COLO668 (cell line): Measurements from ENCODE around the gene POP7.

Experiments used
- DNase-seq: peaks from one replicate; lab custom pipeline; 2025; ENCODE audit not compliant: unreplicated experiment; lab: John Stamatoyannopoulos, UW

Gene POP7

GRCh38 chr7:100679129-100679926 lies 26.6 kb upstream of the POP7 start:
- DNase-seq: no peak

GRCh38 chr7:100679927-100680575 lies 25.9 kb upstream of the POP7 start:
- DNase-seq: no peak

- no peak for DNase-seq
These were observed 25.2 kb upstream of the POP7 start for GRCh38 chr7:100680576-100681271.

- DNase-seq: no peak
These were observed 24.3 kb upstream of the POP7 start for GRCh38 chr7:100681491-100682227.

- DNase-seq: no peak
These were observed 23.6 kb upstream of the POP7 start for GRCh38 chr7:100682228-100682741.

- DNase-seq: no peak
These were observed 22.8 kb upstream of the POP7 start for GRCh38 chr7:100682991-100683658.

- no peak for DNase-seq
These were observed 22.0 kb upstream of the POP7 start for GRCh38 chr7:100683659-100684533.

- no peak for DNase-seq
These were observed 21.3 kb upstream of the POP7 start for GRCh38 chr7:100684534-100685042.

- no peak for DNase-seq
These were observed 20.8 kb upstream of the POP7 start for GRCh38 chr7:100685049-100685605.

- DNase-seq: no peak
These were observed 20.2 kb upstream of the POP7 start for GRCh38 chr7:100685631-100686145.

GRCh38 chr7:100686201-100686821 lies 19.6 kb upstream of the POP7 start:
- DNase-seq: no peak

- DNase-seq: no peak
These were observed 19.1 kb upstream of the POP7 start for GRCh38 chr7:100686822-100687211.

GRCh38 chr7:100687261-100687660 lies 18.7 kb upstream of the POP7 start:
- DNase-seq: no peak

- DNase-seq: no peak
These were observed 18.1 kb upstream of the POP7 start for GRCh38 chr7:100687751-100688300.

GRCh38 chr7:100688326-100688860 lies 17.5 kb upstream of the POP7 start:
- no peak for DNase-seq

GRCh38 chr7:100689230-100690135 lies 16.4 kb upstream of the POP7 start:
- no peak for DNase-seq
